GM12878 (cell line): ENCODE measurements around the gene CREBZF. TPM values are rescaled to one million over a fixed set of nuclear protein-coding genes. Genes with fewer than 3 reads are reported as not detected.
"Not testable (repeated sequence)": the region's sequence is repeated elsewhere in the genome, so short reads cannot be mapped to it uniquely, and the experiment has no call there.

Experiments used
- ATAC-seq: fragments of 200-7000 bp; cut with Tn5 transposase; 3 replicates; pipeline ENCODE4 v1.9.1; 2020; ENCODE audit warnings: mild to moderate bottlenecking, moderate library complexity
- BruUV-seq: library from RNA; stranded (reverse); fragments of 400-500 nt; replicated peaks from 2 replicates; lab custom pipeline; 2021; lab: Mats Ljungman, UMichigan
- CTCF ChIA-PET: fragments of 300-600 bp; sonication (Branson Sonifier 250); formaldehyde crosslinking; extraction: SDS; loops from one replicate; lab custom pipeline; 2021; ENCODE audit warnings: inconsistent platforms; lab: Yijun Ruan, JAX
- POLR2A ChIA-PET: fragments of 350-600 bp; formaldehyde crosslinking; extraction: SDS; loops from one replicate; lab custom pipeline; 2021; ENCODE audit warnings: inconsistent platforms; lab: Charles Lee
- RAD21 ChIA-PET: fragments of 300-600 bp; sonication (Branson Sonifier 250); formaldehyde crosslinking; loops from one replicate; lab custom pipeline; 2023; ENCODE audit warnings: antibody characterized with exemption; ENCODE audit not compliant: unreplicated experiment; lab: Charles Lee
- SMC1A ChIA-PET: fragments of 300-600 bp; sonication (Branson Sonifier 250); formaldehyde crosslinking; loops from one replicate; lab custom pipeline; 2023; ENCODE audit not compliant: unreplicated experiment, uncharacterized antibody; lab: Charles Lee
- DNase-seq: peaks from one replicate; pipeline ENCODE4 v3.0.0-alpha.2; 2011; ENCODE audit warnings: low read depth, low spot score
- FAIRE-seq: peaks from 3 replicates; lab custom pipeline; 2011; peaks lifted over from hg19 to GRCh38; lab: Jason Lieb, UNC
- H2AFZ ChIP-seq: 2 replicates; pipeline ENCODE4 v1.6.0; 2011; ENCODE audit warnings: low read depth, low read length, control low read depth; ENCODE audit not compliant: control insufficient read depth
- H3K27ac ChIP-seq: 2 replicates; pipeline ENCODE4 v1.5.1; 2011; ENCODE audit warnings: control low read depth; ENCODE audit not compliant: control insufficient read depth, insufficient read depth
- H3K27me3 ChIP-seq, 2 experiments: replicated peaks in 1 of 2; 2 replicates each; pipeline versions ENCODE4 v1.6.0 to v1.6.1; 2011; ENCODE audit warnings: low read length in 1 of 2; ENCODE audit not compliant: control insufficient read depth in 2 of 2, insufficient read depth in 2 of 2
- H3K36me3 ChIP-seq, 2 experiments: 2 replicates each; pipeline ENCODE4 v1.5.1; 2011; ENCODE audit warnings: low read length in 1 of 2; ENCODE audit not compliant: control insufficient read depth in 2 of 2, insufficient read depth in 2 of 2
- H3K4me1 ChIP-seq: 2 replicates; pipeline ENCODE4 v1.6.1; 2011; ENCODE audit warnings: mild to moderate bottlenecking, low read length, moderate library complexity, mixed read lengths; ENCODE audit not compliant: control insufficient read depth, insufficient read depth
- H3K4me2 ChIP-seq: 2 replicates; pipeline ENCODE4 v1.6.0; 2011; ENCODE audit warnings: control low read depth; ENCODE audit not compliant: control insufficient read depth, insufficient read depth
- H3K4me3 ChIP-seq: fragments of 200-600 bp; sonication (generic); 2 replicates; pipeline ENCODE4 v1.5.1; 2016
- H3K79me2 ChIP-seq: 2 replicates; pipeline ENCODE4 v1.6.0; 2011; ENCODE audit warnings: low read length; ENCODE audit not compliant: control insufficient read depth, insufficient read depth
- H3K9ac ChIP-seq: 2 replicates; pipeline ENCODE4 v1.8.0; 2011; ENCODE audit warnings: low read length, control low read depth, mixed read lengths; ENCODE audit not compliant: control insufficient read depth, insufficient read depth
- H3K9me3 ChIP-seq: replicated peaks from 3 replicates; pipeline ENCODE4 v1.5.1; 2011; ENCODE audit warnings: mild to moderate bottlenecking, low read length; ENCODE audit not compliant: control insufficient read depth, insufficient read depth
- H4K20me1 ChIP-seq: 2 replicates; pipeline ENCODE4 v1.6.0; 2011; ENCODE audit not compliant: control insufficient read depth, insufficient read depth
- WGBS: methylation state at CpG from one replicate; pipeline ENCODE4 v1.1.6; 2016; ENCODE audit warnings: low lambda C conversion rate; ENCODE audit not compliant: insufficient replicate concordance, insufficient coverage; ENCODE audit errors: missing lambda C conversion rate; 5-methylcytosine and 5-hydroxymethylcytosine counted together
- in situ Hi-C: fragments of 300-500 bp; cut with MboI; formaldehyde crosslinking; loops from 9 replicates; pipeline ENCODE4 v1.14.3; 2018; ENCODE audit warnings: mixed read lengths
- intact Hi-C: fragments of 100-400 bp; cut with micrococcal nuclease; formaldehyde crosslinking; loops from one replicate; pipeline ENCODE4 v1.14.2; 2022; ENCODE audit not compliant: unreplicated experiment
- polyA plus RNA-seq, 11 experiments: library from polyadenylated mRNA; depleted of rRNA in 4 of 11; unstranded in 6 of 11; stranded (reverse) in 5 of 11; fragments of >200 nt; fragmentation: Nextera tagmentation in 4 of 11; fragmentation: Illumina TruSeq in 1 of 11; extraction: Ambion mirVana in 4 of 11; extraction: Trizol in 1 of 11; gene quantifications; 1 replicate in 1 of 11; 2 replicates in 10 of 11; pipeline versions ENCODE4 v1.2.1 to v1.2.3, GENCODE V29; 2011 to 2016; ENCODE audit warnings: inconsistent platforms in 2 of 11, missing spikeins in 2 of 11, low read depth in 1 of 11
- total RNA-seq, 4 experiments: library from RNA; depleted of rRNA in 3 of 4; stranded (reverse); fragments of >200 nt in 3 of 4; fragmentation: Illumina TruSeq in 1 of 4; extraction: Trizol in 1 of 4; gene quantifications; 2 replicates each; pipeline versions ENCODE4 v1.2.1 to v1.2.3, GENCODE V29; 2013 to 2021
- TF ChIP-seq, protein P1 (sequence below): fragments of 450-650 bp; formaldehyde crosslinking; IDR thresholded peaks from 2 replicates; pipeline ENCODE4 v1.4.0; 2022; ENCODE audit warnings: mild to moderate bottlenecking, moderate library complexity

CREBZF gene
- total and polyA plus RNA-seq, 10 of the 15 experiments (the other 5 are each of a cell fraction or from before 2014, with no cell fraction given) = 11.1 to 51.2 (median 34.1) TPM

DNA sequence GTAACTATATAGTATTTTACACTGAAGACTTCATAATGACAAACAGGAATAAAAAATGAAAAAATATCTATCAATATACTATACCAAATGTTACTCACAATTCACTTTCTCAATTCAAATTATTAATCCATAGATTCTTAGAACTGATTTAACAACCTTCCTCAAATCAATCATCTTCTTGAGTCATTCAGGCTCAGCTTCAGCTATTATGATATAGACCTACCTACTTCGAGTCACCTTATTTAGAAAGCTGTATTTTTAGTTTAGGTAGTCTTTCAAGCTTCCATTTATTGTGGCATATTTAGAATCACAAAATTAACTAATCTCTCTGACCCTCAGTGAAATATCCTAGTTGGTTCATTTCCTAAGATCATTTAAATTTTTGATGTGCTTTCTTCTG is 8.2 kb downstream of the CREBZF start (continued):
- TF ChIP-seq, protein P1, sequence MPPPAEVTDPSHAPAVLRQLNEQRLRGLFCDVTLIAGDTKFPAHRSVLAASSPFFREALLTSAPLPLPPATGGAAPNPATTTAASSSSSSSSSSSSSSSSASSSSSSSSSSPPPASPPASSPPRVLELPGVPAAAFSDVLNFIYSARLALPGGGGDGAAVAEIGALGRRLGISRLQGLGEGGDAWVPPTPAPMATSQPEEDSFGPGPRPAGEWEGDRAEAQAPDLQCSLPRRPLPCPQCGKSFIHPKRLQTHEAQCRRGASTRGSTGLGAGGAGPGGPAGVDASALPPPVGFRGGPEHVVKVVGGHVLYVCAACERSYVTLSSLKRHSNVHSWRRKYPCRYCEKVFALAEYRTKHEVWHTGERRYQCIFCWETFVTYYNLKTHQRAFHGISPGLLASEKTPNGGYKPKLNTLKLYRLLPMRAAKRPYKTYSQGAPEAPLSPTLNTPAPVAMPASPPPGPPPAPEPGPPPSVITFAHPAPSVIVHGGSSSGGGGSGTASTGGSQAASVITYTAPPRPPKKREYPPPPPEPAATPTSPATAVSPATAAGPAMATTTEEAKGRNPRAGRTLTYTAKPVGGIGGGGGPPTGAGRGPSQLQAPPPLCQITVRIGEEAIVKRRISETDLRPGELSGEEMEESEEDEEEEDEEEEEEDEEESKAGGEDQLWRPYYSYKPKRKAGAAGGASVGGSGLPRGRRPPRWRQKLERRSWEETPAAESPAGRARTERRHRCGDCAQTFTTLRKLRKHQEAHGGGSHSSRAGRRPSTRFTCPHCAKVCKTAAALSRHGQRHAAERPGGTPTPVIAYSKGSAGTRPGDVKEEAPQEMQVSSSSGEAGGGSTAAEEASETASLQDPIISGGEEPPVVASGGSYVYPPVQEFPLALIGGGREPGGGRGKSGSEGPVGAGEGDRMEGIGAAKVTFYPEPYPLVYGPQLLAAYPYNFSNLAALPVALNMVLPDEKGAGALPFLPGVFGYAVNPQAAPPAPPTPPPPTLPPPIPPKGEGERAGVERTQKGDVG = no peak

DNA sequence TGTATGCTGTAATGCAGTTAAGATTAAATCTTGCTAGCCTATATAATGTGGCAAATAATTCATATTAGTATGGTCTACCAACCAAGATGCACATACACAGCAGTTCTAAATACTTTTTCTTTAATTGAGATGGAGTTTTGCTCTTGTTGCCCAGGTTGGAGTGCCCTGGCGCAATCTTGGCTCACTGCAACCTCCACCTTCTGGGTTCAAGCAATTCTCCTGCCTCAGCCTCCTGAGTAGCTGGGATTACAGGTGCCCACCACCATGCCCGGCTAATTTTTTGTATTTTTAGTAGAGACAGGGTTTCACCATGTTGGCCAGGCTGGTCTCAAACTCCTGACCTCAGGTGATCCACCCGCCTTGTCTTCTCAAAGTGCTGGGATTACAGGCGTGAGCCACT is 10.6 kb downstream of the CREBZF start:
- H4K20me1 ChIP-seq, intact Hi-C loops, H2AFZ ChIP-seq, H3K27ac ChIP-seq, DNase-seq, in situ Hi-C loops, BruUV-seq, H3K4me3 ChIP-seq, ATAC-seq, H3K4me2 ChIP-seq, H3K9me3 ChIP-seq, H3K9ac ChIP-seq, H3K27me3 ChIP-seq, FAIRE-seq, H3K4me1 ChIP-seq, RAD21 ChIA-PET: not testable (repeated sequence)
- H3K36me3 ChIP-seq = peaks cover 0 to 15% of the 10 kb centered on the region in 2 experiments; a peak in 2 of 4 replicates
- SMC1A ChIA-PET = interaction anchor here (0.8 kb wide), 1 partner anchor 12 kb away, joined by 3 read pairs; no protein-coding TSS in a partner anchor
- 86% methylated on average over 4 of the region's 4 CpGs for WGBS
- POLR2A ChIA-PET = interaction anchor here (0.6 kb wide), 1 partner anchor 9 kb away, joined by 7 read pairs; no protein-coding TSS in a partner anchor
- H3K79me2 ChIP-seq = peaks cover 18% of the 10 kb centered on the region
- CTCF ChIA-PET = interaction anchor here (1.0 kb wide), 1 partner anchor 9 kb away, joined by 3 read pairs; no protein-coding TSS in a partner anchor
